Endothelial cell of umbilical vein (primary cell): ENCODE data around the gene MYO1H.

Experiments
- CTCF ChIP-seq, 2 donors: IDR thresholded peaks; 1 replicate in 1 of 2; 2 replicates in 1 of 2; pipeline ENCODE4 v1.5.1; 2011; ENCODE audit warnings: low read length in 2 of 2, mild to moderate bottlenecking in 2 of 2, moderate library complexity in 2 of 2, control low read depth in 1 of 2, inconsistent platforms in 1 of 2, low read depth in 1 of 2; ENCODE audit not compliant: insufficient read depth in 1 of 2; ENCODE audit errors: extremely low read depth in 1 of 2
- EZH2 ChIP-seq: IDR thresholded peaks from 2 replicates; pipeline ENCODE4 v1.6.1; 2012; ENCODE audit warnings: borderline replicate concordance, low read depth, mild to moderate bottlenecking, moderate library complexity, low read length, inconsistent platforms; ENCODE audit not compliant: severe bottlenecking
- FOS ChIP-seq: IDR thresholded peaks from 2 replicates; pipeline ENCODE4 v1.6.1; 2011; ENCODE audit warnings: mild to moderate bottlenecking, low read length, moderate library complexity, borderline replicate concordance; ENCODE audit not compliant: insufficient read depth
- GATA2 ChIP-seq: IDR thresholded peaks from 2 replicates; pipeline ENCODE4 v1.7.0; 2011; ENCODE audit warnings: low read depth, mild to moderate bottlenecking, moderate library complexity, mixed read lengths, low read length; ENCODE audit not compliant: insufficient read length, insufficient read depth
- JUN ChIP-seq: IDR thresholded peaks from 2 replicates; pipeline ENCODE4 v1.6.1; 2011; ENCODE audit warnings: borderline replicate concordance, low read depth; ENCODE audit not compliant: insufficient read length, insufficient read depth
- MAX ChIP-seq: IDR thresholded peaks from 2 replicates; pipeline ENCODE4 v1.6.1; 2011; ENCODE audit not compliant: insufficient read depth, insufficient read length
- MYC ChIP-seq: IDR thresholded peaks from one replicate; pipeline ENCODE4 v1.6.1; 2011; ENCODE audit warnings: mild to moderate bottlenecking, low read depth, low read length
- POLR2A ChIP-seq: IDR thresholded peaks from 2 replicates; pipeline ENCODE4 v1.6.1; 2012; ENCODE audit warnings: low read depth, mild to moderate bottlenecking, control low read depth, low read length
- POLR2AphosphoS5 ChIP-seq: IDR thresholded peaks from 2 replicates; pipeline ENCODE4 v1.6.1; 2012; ENCODE audit warnings: low read depth, mild to moderate bottlenecking, control low read depth, low read length, moderate library complexity; ENCODE audit not compliant: insufficient read depth

GRCh38 chr12:109435428-109436187 lies 87.9 kb downstream of the MYO1H start:
- TF ChIP-seq POLR2A (no peak), CTCF (IDR thresholded peaks at IDR 0.05; ENCODE audit: extremely low read depth in 1 of 2, insufficient read depth in 1 of 2, low read depth in 1 of 2, low read length in 2 of 2) (no peak), EZH2 (no peak), POLR2AphosphoS5 (no peak), GATA2 (no peak), FOS (no peak), MAX (no peak), MYC (no peak), JUN (no peak)
